ENCODE results near the gene LPAR6. TPM values are rescaled to one million over a fixed set of nuclear protein-coding genes. Genes with fewer than 3 reads are reported as not detected.
A peak's percentile ranks its signal among the peaks of the same experiment; 100 is the strongest.

LPAR6 gene
- polyA plus RNA-seq, 3 donors, result 17.2 to 72.6 (median 62.1) TPM

- Histone ChIP-seq H3K4me3 (replicated peaks in 1 of 3; ENCODE audit: low read depth in 2 of 3, low read length in 3 of 3) (peak overlapping the region in 1 of 3 experiments; percentile 36), H3K4me2 (replicated peaks; ENCODE audit: extremely low read depth, low read length, poor library complexity, severe bottlenecking) (peak overlapping the region; percentile 45), H3K9ac (ENCODE audit: insufficient read depth, low read length, poor library complexity, severe bottlenecking) (no peak overlapping the region), H3K4me1 (ENCODE audit: control insufficient read depth in 1 of 2, insufficient read depth in 2 of 2, low read length in 2 of 2) (peaks cover 11 to 28% of the 10 kb centered on the region in 2 donors), H3K27ac (ENCODE audit: low read depth in 1 of 2, low read length in 2 of 2) (peak overlapping the region; percentile 28 to 74), H3K36me3 (replicated peaks in 1 of 2; ENCODE audit: control insufficient read depth in 1 of 2, insufficient read depth in 2 of 2, low read length in 2 of 2) (peaks cover 0 to 4% of the 10 kb centered on the region in 2 donors), H4K20me1 (ENCODE audit: insufficient read depth, low read length) (no peaks in the 10 kb centered on the region), H2AFZ (ENCODE audit: insufficient read depth, low read depth, low read length, poor library complexity, severe bottlenecking) (peak overlapping the region; percentile 48), H3K79me2 (ENCODE audit: insufficient read depth, low read length) (peaks cover 9% of the 10 kb centered on the region), H3K27me3 (ENCODE audit: control insufficient read depth in 2 of 2, insufficient read depth in 2 of 2, low read length in 2 of 2) (no peaks in the 10 kb centered on the region), H3K9me3 (replicated peaks in 1 of 2; ENCODE audit: control insufficient read depth in 1 of 2, insufficient read depth in 1 of 2, low read length in 2 of 2) (no peaks in the 10 kb centered on the region)
- WGBS (ENCODE audit: insufficient coverage), result no CpG with 5 or more reads among the region's 2 CpGs
- Mint-ChIP-seq H3K4me1 (peaks cover 25% of the 10 kb centered on the region), H3K9me3 (no peaks in the 10 kb centered on the region), H3K27me3 (ENCODE audit: low read depth in 3 of 3) (no peaks in the 10 kb centered on the region), H3K36me3 (peaks cover 13 to 16% of the 10 kb centered on the region in 2 donors), H3K27ac (peak overlapping the region; percentile 59 to 83 (median 79)), H3K4me3 (peak overlapping the region; percentile 12 to 49)
- intact Hi-C loops (cut with micrococcal nuclease), result no loop called here
- DNase-seq, result no peak
- TF ChIP-seq CTCF (IDR thresholded peaks at IDR 0.05), result no peak
Measured at GRCh38 chr13:48436661-48437288, 23.9 kb upstream of the LPAR6 start.

- no peaks in the 10 kb centered on the region for H4K20me1 ChIP-seq (ENCODE audit: insufficient read depth, low read length)
- Mint-ChIP-seq H3K27ac (peak overlapping the region in 1 of 7 donors; percentile 65), H3K4me1 (peaks cover 25% of the 10 kb centered on the region), H3K9me3 (no peaks in the 10 kb centered on the region), H3K27me3 (ENCODE audit: low read depth in 3 of 3) (no peaks in the 10 kb centered on the region), H3K36me3 (peaks cover 12 to 14% of the 10 kb centered on the region in 2 donors), H3K4me3 (no peak overlapping the region)
- H3K4me1 ChIP-seq (ENCODE audit: control insufficient read depth in 1 of 2, insufficient read depth in 2 of 2, low read length in 2 of 2), result peaks cover 11 to 28% of the 10 kb centered on the region in 2 donors
- H2AFZ ChIP-seq (ENCODE audit: insufficient read depth, low read depth, low read length, poor library complexity, severe bottlenecking), result no peak overlapping the region
- peaks cover 0 to 4% of the 10 kb centered on the region in 2 donors for H3K36me3 ChIP-seq (replicated peaks in 1 of 2; ENCODE audit: control insufficient read depth in 1 of 2, insufficient read depth in 2 of 2, low read length in 2 of 2)
- H3K27ac ChIP-seq (ENCODE audit: low read depth in 1 of 2, low read length in 2 of 2), result no peak overlapping the region
- H3K27me3 ChIP-seq (ENCODE audit: control insufficient read depth in 2 of 2, insufficient read depth in 2 of 2, low read length in 2 of 2), result no peaks in the 10 kb centered on the region
- DNase-seq, result no peak
- H3K4me2 ChIP-seq (replicated peaks; ENCODE audit: extremely low read depth, low read length, poor library complexity, severe bottlenecking), result no peak overlapping the region
- no peaks in the 10 kb centered on the region for H3K9me3 ChIP-seq (replicated peaks in 1 of 2; ENCODE audit: control insufficient read depth in 1 of 2, insufficient read depth in 1 of 2, low read length in 2 of 2)
- peaks cover 9% of the 10 kb centered on the region for H3K79me2 ChIP-seq (ENCODE audit: insufficient read depth, low read length)
- no peak for TF ChIP-seq CTCF (IDR thresholded peaks at IDR 0.05)
- WGBS (ENCODE audit: insufficient coverage), result no CpG with 5 or more reads among the region's 3 CpGs
- H3K4me3 ChIP-seq (replicated peaks in 1 of 3; ENCODE audit: low read depth in 2 of 3, low read length in 3 of 3), result no peak overlapping the region
- H3K9ac ChIP-seq (ENCODE audit: insufficient read depth, low read length, poor library complexity, severe bottlenecking), result no peak overlapping the region
- intact Hi-C loops (cut with micrococcal nuclease), result no loop called here
Measured at GRCh38 chr13:48434200-48434599, 21.3 kb upstream of the LPAR6 start.

Measured in CD14-positive monocyte (primary cell).